Midbrain (tissue), 1 donor: Measurements from ENCODE around the gene TRPM3.
A peak's percentile ranks its signal among the peaks of the same experiment; 100 is the strongest.

Experiments used
- DNase-seq: peaks from one replicate; lab custom pipeline; 2025; lab: John Stamatoyannopoulos, UW

The TRPM3 gene

GRCh38 chr9:70883963-70884793 lies 237.2 kb downstream of the TRPM3 start:
- no peak for DNase-seq

- no peak for DNase-seq
These were observed 238.4 kb downstream of the TRPM3 start for GRCh38 chr9:70883056-70883455.

- no peak for DNase-seq
These were observed 240.1 kb downstream of the TRPM3 start for GRCh38 chr9:70881333-70881732.

GRCh38 chr9:70880535-70880934 lies 240.9 kb downstream of the TRPM3 start:
- no peak for DNase-seq

- no peak for DNase-seq
These were observed 242.8 kb downstream of the TRPM3 start for GRCh38 chr9:70878576-70878975.

GRCh38 chr9:70874451-70874850 lies 247.0 kb downstream of the TRPM3 start:
- DNase-seq, result no peak

GRCh38 chr9:70873506-70873905 lies 247.9 kb downstream of the TRPM3 start:
- DNase-seq, result no peak

GRCh38 chr9:70868661-70869652 lies 252.5 kb downstream of the TRPM3 start:
- peak; percentile 17 for DNase-seq

GRCh38 chr9:70868041-70868440 lies 253.4 kb downstream of the TRPM3 start:
- no peak for DNase-seq

GRCh38 chr9:70865471-70865870 lies 255.9 kb downstream of the TRPM3 start:
- DNase-seq, result no peak

GRCh38 chr9:70861797-70862196 lies 259.6 kb downstream of the TRPM3 start:
- no peak for DNase-seq

GRCh38 chr9:70861376-70861775 lies 260.0 kb downstream of the TRPM3 start:
- no peak for DNase-seq

GRCh38 chr9:70859694-70860093 lies 261.7 kb downstream of the TRPM3 start:
- DNase-seq, result no peak

GRCh38 chr9:70856411-70856810 lies 265.0 kb downstream of the TRPM3 start:
- no peak for DNase-seq

- DNase-seq, result no peak
These were observed 268.6 kb downstream of the TRPM3 start for GRCh38 chr9:70852711-70853240.

GRCh38 chr9:70840266-70840665 lies 281.2 kb downstream of the TRPM3 start:
- DNase-seq, result no peak

GRCh38 chr9:70835323-70835722 lies 286.1 kb downstream of the TRPM3 start:
- DNase-seq, result no peak

GRCh38 chr9:70832492-70832891 lies 288.9 kb downstream of the TRPM3 start:
- DNase-seq, result no peak

GRCh38 chr9:70830618-70831017 lies 290.8 kb downstream of the TRPM3 start:
- DNase-seq, result no peak

GRCh38 chr9:70829591-70830265 lies 291.7 kb downstream of the TRPM3 start:
- no peak for DNase-seq

- DNase-seq, result no peak
These were observed 294.9 kb downstream of the TRPM3 start for GRCh38 chr9:70826562-70826961.

GRCh38 chr9:70823284-70823683 lies 298.1 kb downstream of the TRPM3 start:
- no peak for DNase-seq
